Esophagus muscularis mucosa (tissue), 4 donors: ENCODE results near the gene ZFAND4. TPM values are rescaled to one million over a fixed set of nuclear protein-coding genes. Genes with fewer than 3 reads are reported as not detected.

Experiments used
- DNase-seq: peaks from one replicate; pipeline ENCODE4 v3.0.0-alpha.2; 2017; ENCODE audit errors: extremely low spot score
- H3K27ac ChIP-seq, 4 donors: fragments of 200-600 bp; sonication (generic); replicated peaks in 1 of 4; 1 replicate in 3 of 4; 2 replicates in 1 of 4; pipeline ENCODE4 v1.5.1; 2016 to 2019; ENCODE audit warnings: mild to moderate bottlenecking in 1 of 4
- H3K27me3 ChIP-seq, 4 donors: fragments of 200-600 bp; sonication (generic); one replicate each; pipeline versions ENCODE4 v1.5.1 to v1.6.0; 2016 to 2019
- H3K36me3 ChIP-seq, 4 donors: fragments of 200-600 bp; sonication (generic); one replicate each; pipeline ENCODE4 v1.5.1; 2016 to 2019
- H3K4me1 ChIP-seq, 4 donors: fragments of 200-600 bp; sonication (generic); one replicate each; pipeline ENCODE4 v1.5.1; 2016 to 2019
- H3K4me3 ChIP-seq, 4 donors: fragments of 200-600 bp; sonication (generic); 1 replicate in 2 of 4; 2 replicates in 2 of 4; pipeline ENCODE4 v1.5.1; 2016 to 2019; ENCODE audit warnings: mild to moderate bottlenecking in 4 of 4, moderate library complexity in 1 of 4
- H3K9me3 ChIP-seq, 4 donors: fragments of 200-600 bp; sonication (generic); 1 replicate in 3 of 4; 2 replicates in 1 of 4; pipeline ENCODE4 v1.5.1; 2016 to 2019
- CTCF ChIP-seq, 3 experiments: fragments of 200-600 bp in 2 of 3; fragments of 450-650 bp in 1 of 3; sonication (generic) in 2 of 3; IDR thresholded peaks; one replicate each; pipeline ENCODE4 v1.5.1; 2017 to 2019; ENCODE audit warnings: antibody characterized with exemption in 3 of 3, mild to moderate bottlenecking in 2 of 3, moderate library complexity in 1 of 3
- EP300 ChIP-seq: sonication (generic); formaldehyde crosslinking; IDR thresholded peaks from one replicate; pipeline ENCODE4 v1.6.1; 2017; ENCODE audit warnings: antibody characterized with exemption
- POLR2A ChIP-seq: fragments of 450-650 bp; IDR thresholded peaks from one replicate; pipeline ENCODE4 v1.6.1; 2017; ENCODE audit warnings: antibody characterized with exemption, moderate library complexity, mild to moderate bottlenecking, low read depth
- POLR2AphosphoS5 ChIP-seq, 2 donors: sonication (generic); formaldehyde crosslinking; IDR thresholded peaks; one replicate each; pipeline ENCODE4 v1.6.1; 2017; ENCODE audit warnings: antibody characterized with exemption in 2 of 2
- WGBS: methylation state at CpG from one replicate; pipeline ENCODE4 v1.1.5; 2018; 5-methylcytosine and 5-hydroxymethylcytosine counted together
- intact Hi-C: fragments of 100-400 bp; cut with DNase I; formaldehyde crosslinking; loops from one replicate; pipeline ENCODE4 v1.15.1; 2023
- total RNA-seq, 4 donors: library from RNA; depleted of rRNA; stranded (reverse); fragments of >200 nt; gene quantifications; one replicate each; pipeline versions ENCODE4 v1.1.0 to v1.2.1, GENCODE V29; 2016

ZFAND4 gene
- total RNA-seq, 4 donors from 2014 or later: 12.9 to 18.7 (median 16.7) TPM

- Histone ChIP-seq H3K27ac (no peak overlapping the region), H3K27me3 (no peaks in the 10 kb centered on the region), H3K4me1 (peaks cover 17 to 29% (median 25%) of the 10 kb centered on the region in 4 donors), H3K4me3 (no peak overlapping the region), H3K36me3 (peaks cover 0 to 8% (median 2%) of the 10 kb centered on the region in 4 donors), H3K9me3 (no peaks in the 10 kb centered on the region)
- no peak for DNase-seq
- TF ChIP-seq CTCF (IDR thresholded peaks at IDR 0.05) (no peak), POLR2AphosphoS5 (IDR thresholded peaks at IDR 0.05) (no peak), POLR2A (no peak), EP300 (no peak)
- WGBS: 61% methylated on average over 4 of the region's 4 CpGs
- intact Hi-C loops: loop anchor here (10.0 kb wide), 2 partner anchors 128 to 588 kb away; partner anchors contain the start of gene ZNF22
These were observed 80.1 kb downstream of the ZFAND4 start for GRCh38 chr10:45592432-45592831.

- 96% methylated on average over 2 of the region's 2 CpGs for WGBS
- Histone ChIP-seq H3K27me3 (no peaks in the 10 kb centered on the region), H3K9me3 (no peaks in the 10 kb centered on the region), H3K4me1 (peaks cover 17 to 29% (median 25%) of the 10 kb centered on the region in 4 donors), H3K27ac (no peak overlapping the region), H3K36me3 (peaks cover 0 to 8% (median 2%) of the 10 kb centered on the region in 4 donors), H3K4me3 (no peak overlapping the region)
- no peak for DNase-seq
- intact Hi-C loops: loop anchor here (10.0 kb wide), 2 partner anchors 126 to 586 kb away; partner anchors contain the start of gene ZNF22
- TF ChIP-seq CTCF (IDR thresholded peaks at IDR 0.05) (no peak), POLR2A (no peak), EP300 (no peak), POLR2AphosphoS5 (IDR thresholded peaks at IDR 0.05) (no peak)
These were observed 81.3 kb downstream of the ZFAND4 start for GRCh38 chr10:45591280-45591679.

GRCh38 chr10:45589868-45590267, 82.7 kb downstream of the ZFAND4 start:
- intact Hi-C loops: loop anchor here (10.0 kb wide), 2 partner anchors 125 to 585 kb away; partner anchors contain the start of gene ZNF22
- no peaks in the 10 kb centered on the region for H3K9me3 ChIP-seq
- peaks cover 17 to 25% (median 23%) of the 10 kb centered on the region in 4 donors for H3K4me1 ChIP-seq
- no peak overlapping the region for H3K27ac ChIP-seq
- H3K27me3 ChIP-seq: no peaks in the 10 kb centered on the region
- WGBS: 100% methylated on average over 2 of the region's 2 CpGs
- no peak for TF ChIP-seq POLR2A
- no peak for TF ChIP-seq POLR2AphosphoS5 (IDR thresholded peaks at IDR 0.05)
- no peak for TF ChIP-seq CTCF (IDR thresholded peaks at IDR 0.05)
- TF ChIP-seq EP300: no peak
- H3K36me3 ChIP-seq: peaks cover 0 to 8% (median 2%) of the 10 kb centered on the region in 4 donors
- no peak for DNase-seq
- no peak overlapping the region for H3K4me3 ChIP-seq

- DNase-seq: no peak
- TF ChIP-seq CTCF (IDR thresholded peaks at IDR 0.05): no peak
- no peak for TF ChIP-seq POLR2A
- TF ChIP-seq POLR2AphosphoS5 (IDR thresholded peaks at IDR 0.05): no peak
- no peak for TF ChIP-seq EP300
- Histone ChIP-seq H3K27me3 (no peaks in the 10 kb centered on the region), H3K9me3 (no peaks in the 10 kb centered on the region), H3K36me3 (peaks cover 0 to 8% (median 2%) of the 10 kb centered on the region in 4 donors), H3K4me1 (peaks cover 17 to 24% (median 22%) of the 10 kb centered on the region in 4 donors), H3K4me3 (no peak overlapping the region), H3K27ac (no peak overlapping the region)
- intact Hi-C loops: no loop called here
These were observed 83.6 kb downstream of the ZFAND4 start for GRCh38 chr10:45589009-45589408.
